ENCODE data around the gene ATOSA.

The ATOSA gene

DNA sequence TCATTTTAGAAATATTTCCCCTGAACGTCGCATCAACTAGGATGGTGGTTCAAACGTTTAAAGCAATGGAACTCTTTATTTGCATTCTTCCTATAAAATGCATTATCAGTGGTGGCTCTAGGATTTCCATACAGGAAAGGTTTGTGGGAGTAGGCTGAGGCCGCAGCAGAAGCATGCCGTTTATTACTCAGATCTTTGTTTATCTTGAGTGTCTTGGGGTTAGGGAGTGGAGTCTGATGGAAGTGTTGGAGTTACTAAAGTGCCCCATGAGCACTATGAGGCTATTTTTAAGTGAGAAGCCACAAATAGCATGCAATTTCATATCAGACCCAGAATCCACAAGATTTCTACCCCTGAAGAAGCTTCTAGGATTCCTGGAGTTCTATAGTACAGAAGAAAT lies 26.2 kb downstream of the ATOSA start:
- in situ Hi-C loops (cut with MboI; ENCODE audit: low sequenced_read_pairs), result no loop called here

GRCh38 chr15:52652286-52652685 lies 26.9 kb downstream of the ATOSA start:
- in situ Hi-C loops (cut with MboI; ENCODE audit: low sequenced_read_pairs), result no loop called here

- in situ Hi-C loops (cut with MboI; ENCODE audit: low sequenced_read_pairs), result no loop called here
Observed at GRCh38 chr15:52651868-52652267, 27.3 kb downstream of the ATOSA start.

DNA sequence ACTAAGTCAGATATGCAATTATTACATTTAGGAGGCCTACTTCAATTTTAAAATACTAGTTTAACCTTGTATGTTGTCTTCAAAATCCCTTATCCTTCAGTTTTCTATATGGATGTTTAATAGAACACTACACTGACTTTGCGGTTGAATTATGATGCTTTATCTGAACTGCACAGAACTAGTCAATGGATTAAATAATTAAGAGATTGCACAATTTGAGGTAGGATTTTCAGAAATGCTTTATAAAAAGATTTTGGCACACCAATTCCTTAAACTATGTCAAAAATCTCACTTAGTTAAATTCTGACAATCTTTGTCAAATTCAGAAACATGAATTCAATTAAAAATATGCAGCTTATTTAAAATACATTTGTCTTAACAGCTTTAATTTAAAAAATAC lies 28.1 kb downstream of the ATOSA start:
- in situ Hi-C loops (cut with MboI; ENCODE audit: low sequenced_read_pairs), result no loop called here

- in situ Hi-C loops (cut with MboI; ENCODE audit: low sequenced_read_pairs), result no loop called here
Observed at GRCh38 chr15:52649686-52650085, 29.5 kb downstream of the ATOSA start.

DNA sequence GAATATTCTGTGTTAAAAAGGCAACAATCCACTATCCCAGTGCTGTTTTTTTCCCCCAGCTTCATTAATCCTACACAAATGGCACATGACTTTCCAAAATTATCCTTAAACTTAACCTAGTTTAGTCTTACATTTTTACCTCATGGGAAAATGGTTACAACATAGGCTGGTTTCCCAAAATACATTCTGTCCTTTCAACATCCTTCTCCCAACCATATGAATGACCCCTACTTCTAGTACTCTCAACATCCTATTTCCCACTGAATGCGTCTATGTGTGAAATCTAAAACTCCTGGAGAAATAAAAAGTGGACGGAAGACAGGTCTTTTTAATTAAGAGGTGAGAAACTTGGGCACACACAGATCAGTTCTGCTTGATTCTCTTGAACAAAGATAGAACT lies 33.3 kb downstream of the ATOSA start:
- in situ Hi-C loops (cut with MboI; ENCODE audit: low sequenced_read_pairs), result no loop called here

DNA sequence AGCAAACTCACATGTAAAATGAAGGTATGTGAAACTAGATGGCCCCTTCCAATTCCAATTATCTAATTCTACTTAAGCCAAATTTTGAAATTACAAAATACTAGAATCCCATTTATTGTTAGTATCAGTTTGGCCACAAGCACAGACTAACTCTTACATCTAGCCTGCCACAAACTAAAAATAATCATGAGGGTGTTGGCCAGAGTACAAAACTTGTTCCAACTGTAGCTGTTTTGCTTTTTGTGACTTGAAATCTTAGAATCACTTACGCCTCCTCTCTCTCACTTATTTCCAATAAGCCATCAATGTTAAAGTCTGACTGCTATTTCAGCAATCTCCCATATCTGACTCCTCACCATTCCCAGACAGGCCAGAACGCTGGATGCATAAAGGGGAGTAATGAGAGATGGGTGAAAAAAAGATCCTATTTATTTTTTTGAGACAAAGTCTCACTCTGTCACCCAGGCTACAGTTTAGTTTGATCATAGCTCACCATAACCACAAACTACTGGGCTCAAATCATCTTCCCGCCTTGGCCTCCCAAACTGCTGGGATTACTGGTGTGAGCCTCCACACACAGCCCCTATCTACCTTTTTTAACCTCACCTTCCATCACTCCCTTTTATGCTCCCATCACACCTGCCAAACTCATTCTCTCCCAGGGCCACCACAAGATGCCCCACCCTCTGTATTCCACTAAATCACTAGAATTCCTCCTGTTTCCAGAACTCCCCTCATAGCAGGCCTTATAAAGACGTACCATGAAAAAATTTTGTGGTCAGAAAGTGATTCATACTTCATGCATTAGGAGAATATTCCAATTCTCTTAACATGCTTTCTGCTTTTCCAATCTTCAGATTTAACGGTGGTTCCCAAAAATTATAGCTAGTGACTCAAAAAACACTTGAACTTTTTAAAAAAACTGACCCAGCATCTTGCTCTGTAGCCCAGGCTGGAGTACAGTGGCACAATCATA lies 36.5 kb downstream of the ATOSA start:
- in situ Hi-C loops (cut with MboI; ENCODE audit: low sequenced_read_pairs), result no loop called here

- in situ Hi-C loops (cut with MboI; ENCODE audit: low sequenced_read_pairs), result no loop called here
Observed at GRCh38 chr15:52636459-52636858, 42.7 kb downstream of the ATOSA start.

GRCh38 chr15:52635908-52636307 lies 43.3 kb downstream of the ATOSA start:
- in situ Hi-C loops (cut with MboI; ENCODE audit: low sequenced_read_pairs), result no loop called here

Data from hTERT RPE-1 (cell line).